Measurements from ENCODE around the gene NIBAN1.

The NIBAN1 gene

GRCh38 chr1:184945678-184946412 lies 28.5 kb downstream of the NIBAN1 start:
- no peak for DNase-seq (ENCODE audit: low read depth in 2 of 2)

DNA sequence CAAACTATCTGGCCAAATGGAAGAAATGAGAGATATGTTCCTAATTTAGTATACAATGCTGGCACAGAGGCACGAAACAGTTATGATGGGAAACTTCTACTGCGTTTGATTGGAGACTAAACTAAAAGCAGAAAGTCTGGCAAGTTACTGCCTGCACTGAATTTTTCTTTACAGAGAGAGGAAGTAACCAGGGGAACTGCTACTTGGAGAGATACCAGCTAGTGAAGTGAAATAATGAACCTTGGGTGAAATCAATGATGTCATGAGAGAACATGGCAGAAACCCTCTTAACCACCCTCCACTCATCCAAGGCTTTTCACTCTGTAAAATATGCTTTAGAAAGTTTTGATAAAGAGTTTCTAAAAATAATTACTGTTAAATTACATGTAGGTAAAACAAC lies 29.3 kb downstream of the NIBAN1 start:
- no peak for DNase-seq (ENCODE audit: low read depth in 2 of 2)

DNA sequence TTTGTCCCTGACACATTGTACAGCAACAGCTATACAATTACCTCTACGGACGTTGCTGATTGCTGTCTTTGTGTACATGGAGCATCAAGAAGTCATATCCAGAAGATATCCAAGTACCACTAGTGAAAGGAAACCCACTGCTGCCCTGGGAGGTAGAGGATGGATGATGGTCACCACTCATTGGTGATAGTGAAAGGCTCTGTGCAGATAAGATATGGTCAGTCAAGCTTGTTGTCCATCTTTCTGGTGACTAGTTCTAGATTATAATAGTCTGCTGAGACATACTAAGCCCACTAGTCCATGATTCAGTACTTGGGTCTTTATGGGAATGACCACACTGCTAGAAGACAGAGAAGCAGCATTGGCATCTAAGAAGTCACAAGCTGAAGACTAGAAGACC lies 30.3 kb downstream of the NIBAN1 start:
- DNase-seq (ENCODE audit: low read depth in 2 of 2), result no peak

GRCh38 chr1:184941735-184942134 lies 32.6 kb downstream of the NIBAN1 start:
- peak in 1 of 2 donors; percentile 7 for DNase-seq (ENCODE audit: low read depth in 2 of 2)

GRCh38 chr1:184941410-184941733 lies 32.9 kb downstream of the NIBAN1 start:
- no peak for DNase-seq (ENCODE audit: low read depth in 2 of 2)

DNA sequence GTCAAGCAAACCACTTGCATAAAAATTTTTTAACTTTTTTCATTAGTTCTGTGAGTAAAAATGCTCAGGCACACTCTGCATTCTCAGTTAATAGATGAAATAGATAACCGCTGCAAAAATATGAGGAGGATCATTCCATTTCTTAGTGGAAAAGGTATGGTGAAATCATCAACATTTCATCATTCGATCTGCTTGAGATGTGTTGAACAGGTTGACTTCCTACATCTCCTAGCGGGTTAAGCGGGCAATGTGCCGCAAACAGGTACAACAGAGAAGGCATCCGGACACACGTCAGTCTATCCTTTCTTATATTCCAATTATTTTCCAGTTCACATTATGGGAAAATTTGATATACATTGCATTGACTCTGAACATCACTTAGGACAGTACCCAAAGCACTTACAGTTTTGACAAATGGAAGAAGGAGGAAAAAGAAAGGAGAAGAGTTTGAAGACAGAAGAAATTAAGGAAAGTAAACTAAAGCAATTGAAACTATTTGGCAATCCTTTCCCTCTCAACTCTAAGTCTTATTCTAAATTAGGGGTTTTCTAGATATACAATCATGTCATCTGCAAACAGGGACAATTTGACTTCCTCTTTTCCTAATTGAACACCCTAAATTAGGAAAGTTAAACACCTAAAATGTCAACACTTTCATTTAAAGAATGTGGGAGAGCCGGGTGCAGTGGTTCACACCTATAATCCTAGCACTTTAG lies 33.5 kb downstream of the NIBAN1 start:
- DNase-seq (ENCODE audit: low read depth in 2 of 2), result no peak

GRCh38 chr1:184940226-184940625 lies 34.1 kb downstream of the NIBAN1 start:
- no peak for DNase-seq (ENCODE audit: low read depth in 2 of 2)

DNA sequence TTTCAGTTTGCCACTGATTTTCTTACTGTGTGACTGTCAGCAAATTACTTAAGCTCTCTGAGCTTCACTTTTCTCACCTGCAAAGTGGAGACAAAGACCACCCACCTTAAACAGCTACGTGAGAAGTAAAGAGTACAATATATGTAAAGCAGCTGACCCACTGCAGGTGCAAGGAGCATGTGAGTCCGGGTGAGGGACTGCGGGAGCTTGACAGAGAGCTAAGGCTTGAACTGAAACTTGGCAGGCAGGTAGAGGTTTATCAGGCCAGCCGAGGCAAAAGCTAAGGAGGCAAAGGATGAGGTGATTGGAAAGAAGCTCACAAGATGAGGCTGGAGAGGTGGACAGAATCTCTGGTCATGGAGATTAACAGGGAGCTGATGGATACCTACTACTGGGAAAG lies 36.6 kb downstream of the NIBAN1 start:
- no peak for DNase-seq (ENCODE audit: low read depth in 2 of 2)

GRCh38 chr1:184935920-184936798 lies 38.1 kb downstream of the NIBAN1 start:
- DNase-seq (ENCODE audit: low read depth in 2 of 2), result no peak

- no peak for DNase-seq (ENCODE audit: low read depth in 2 of 2)
These were observed 40.4 kb downstream of the NIBAN1 start for GRCh38 chr1:184933944-184934343.

GRCh38 chr1:184932319-184932718 lies 42.0 kb downstream of the NIBAN1 start:
- DNase-seq (ENCODE audit: low read depth in 2 of 2), result no peak

DNA sequence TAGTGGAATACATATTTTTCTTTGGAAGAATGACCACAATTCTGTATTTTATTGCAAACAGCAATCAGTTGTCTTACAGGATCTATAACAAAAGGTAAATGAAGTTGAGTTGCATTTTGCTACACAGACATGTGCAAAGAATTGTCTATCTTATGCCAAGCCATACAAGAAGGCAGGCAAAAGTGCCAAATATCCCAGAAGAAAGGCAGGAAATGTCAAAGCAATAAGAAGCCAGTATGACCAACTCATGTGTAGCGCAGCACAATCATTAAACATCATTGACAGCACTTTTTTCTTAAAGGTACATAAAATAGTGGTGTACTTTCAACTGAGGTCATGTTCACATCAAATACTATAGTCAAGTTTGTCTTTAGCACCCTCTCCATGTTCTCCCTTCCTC lies 42.7 kb downstream of the NIBAN1 start:
- no peak for DNase-seq (ENCODE audit: low read depth in 2 of 2)

- DNase-seq (ENCODE audit: low read depth in 2 of 2), result no peak
These were observed 43.7 kb downstream of the NIBAN1 start for GRCh38 chr1:184930645-184931044.

GRCh38 chr1:184930232-184930631 lies 44.1 kb downstream of the NIBAN1 start:
- no peak for DNase-seq (ENCODE audit: low read depth in 2 of 2)

GRCh38 chr1:184929711-184930202 lies 44.6 kb downstream of the NIBAN1 start:
- DNase-seq (ENCODE audit: low read depth in 2 of 2), result no peak

GRCh38 chr1:184928394-184928793 lies 45.9 kb downstream of the NIBAN1 start:
- DNase-seq (ENCODE audit: low read depth in 2 of 2), result no peak

All from stimulated activated CD4-positive, alpha-beta T cell treated with anti-CD3 and anti-CD28 coated beads, Interleukin-15, amount 100 ng/mL, for 48 hours (primary cell).